Bronchial epithelial cell (primary cell): ENCODE results near the gene ANKRD23. TPM values are rescaled to one million over a fixed set of nuclear protein-coding genes. Genes with fewer than 3 reads are reported as not detected.
"Not testable (repeated sequence)": the region's sequence is repeated elsewhere in the genome, so short reads cannot be mapped to it uniquely, and the experiment has no call there.

Experiments
- DNase-seq: peaks from one replicate; pipeline ENCODE4 v3.0.0-alpha.2; 2010; ENCODE audit warnings: low read depth
- FAIRE-seq: peaks from 2 replicates; lab custom pipeline; 2011; peaks lifted over from hg19 to GRCh38; lab: Jason Lieb, UNC
- H3K27me3 ChIP-seq: 2 replicates; pipeline ENCODE4 v1.5.1; 2011; ENCODE audit warnings: low read length; ENCODE audit not compliant: control insufficient read depth, insufficient read depth
- H3K36me3 ChIP-seq: 2 replicates; pipeline ENCODE4 v1.5.1; 2011; ENCODE audit warnings: low read length; ENCODE audit not compliant: control insufficient read depth, insufficient read depth
- H3K4me3 ChIP-seq: 2 replicates; pipeline ENCODE4 v1.5.1; 2011; ENCODE audit warnings: mild to moderate bottlenecking, low read depth, low read length, control low read depth
- CTCF ChIP-seq: IDR thresholded peaks from 2 replicates; pipeline ENCODE4 v1.5.1; 2011; ENCODE audit warnings: mild to moderate bottlenecking, moderate library complexity, low read length, control low read depth, inconsistent platforms; ENCODE audit not compliant: insufficient read depth, severe bottlenecking
- total RNA-seq: library from RNA; depleted of rRNA; stranded (reverse); fragments of >200 nt; gene quantifications from 2 replicates; pipeline ENCODE4 v1.2.1, GENCODE V29; 2014

Gene ANKRD23
- 0.79 and 1.2 TPM in 2 replicates for total RNA-seq

GRCh38 chr2:96843538-96844268 is at the start of gene ANKRD23:
Gene ANKRD23, minus strand, starts transcription at chr2:96844021. Its CDS starts 29 bp downstream, at chr2:96843992.
- TF ChIP-seq CTCF = no peak

GRCh38 chr2:96891591-96892333 is 47.9 kb upstream of the ANKRD23 start:
- H3K36me3 ChIP-seq = no peaks in the 10 kb centered on the region
- H3K27me3 ChIP-seq = no peaks in the 10 kb centered on the region
- FAIRE-seq (no peak), DNase-seq (no peak)
- H3K4me3 ChIP-seq = no peak overlapping the region
- TF ChIP-seq CTCF = no peak

More at GRCh38 chr2:96843538-96844268, at the start of gene ANKRD23:
- Histone ChIP-seq H3K4me3 (no peak within 1 kb of the TSS), H3K27me3 (no peaks in the 10 kb centered on the region), H3K36me3 (peaks cover 6% of the 10 kb centered on the region)
- FAIRE-seq = no peak
- no peak for DNase-seq

GRCh38 chr2:96890726-96891385 is 47.0 kb upstream of the ANKRD23 start:
- Histone ChIP-seq H3K36me3 (no peaks in the 10 kb centered on the region), H3K27me3 (no peaks in the 10 kb centered on the region), H3K4me3 (no peak overlapping the region)
- no peak for FAIRE-seq
- TF ChIP-seq CTCF = no peak
- DNase-seq = no peak

GRCh38 chr2:96890252-96890651 is 46.4 kb upstream of the ANKRD23 start:
- FAIRE-seq = no peak
- DNase-seq = no peak
- Histone ChIP-seq H3K4me3 (no peak overlapping the region), H3K36me3 (no peaks in the 10 kb centered on the region), H3K27me3 (no peaks in the 10 kb centered on the region)
- TF ChIP-seq CTCF = no peak

- H3K36me3 ChIP-seq, H3K4me3 ChIP-seq, H3K27me3 ChIP-seq, FAIRE-seq, DNase-seq: not testable (repeated sequence)
These were observed 45.7 kb upstream of the ANKRD23 start for GRCh38 chr2:96889502-96889901.
